Activated CD8-positive, alpha-beta memory T cell treated with anti-CD3 and anti-CD28 coated beads for 1 hour (primary cell): ENCODE data around the gene AQP1.

Source experiments
- DNase-seq, 2 donors: peaks; one replicate each; pipeline ENCODE4 v3.0.0-alpha.2; 2020; ENCODE audit warnings: low read depth in 1 of 2; ENCODE audit errors: extremely low read depth in 1 of 2

Gene AQP1

DNA sequence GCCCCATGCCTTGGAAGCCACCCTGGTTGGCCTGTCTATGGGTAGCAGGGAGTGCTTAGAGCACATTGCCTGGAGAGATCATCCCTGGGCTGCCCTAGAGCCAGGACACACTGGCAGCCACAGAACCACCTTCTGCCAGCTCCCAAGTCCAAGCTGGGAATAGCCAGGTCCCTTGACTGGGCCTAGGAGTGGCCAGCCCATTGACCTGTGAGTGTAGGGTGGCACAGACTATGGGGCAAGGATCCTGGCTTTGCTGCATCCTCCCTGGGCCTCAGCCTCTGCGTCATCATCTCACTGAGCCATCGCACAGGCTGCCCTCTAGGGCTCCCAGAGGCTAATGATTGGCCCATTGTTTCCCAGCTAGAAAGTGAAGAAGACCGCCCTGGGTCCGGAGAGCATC lies 7.0 kb downstream of the AQP1 start:
- DNase-seq, result no peak

DNA sequence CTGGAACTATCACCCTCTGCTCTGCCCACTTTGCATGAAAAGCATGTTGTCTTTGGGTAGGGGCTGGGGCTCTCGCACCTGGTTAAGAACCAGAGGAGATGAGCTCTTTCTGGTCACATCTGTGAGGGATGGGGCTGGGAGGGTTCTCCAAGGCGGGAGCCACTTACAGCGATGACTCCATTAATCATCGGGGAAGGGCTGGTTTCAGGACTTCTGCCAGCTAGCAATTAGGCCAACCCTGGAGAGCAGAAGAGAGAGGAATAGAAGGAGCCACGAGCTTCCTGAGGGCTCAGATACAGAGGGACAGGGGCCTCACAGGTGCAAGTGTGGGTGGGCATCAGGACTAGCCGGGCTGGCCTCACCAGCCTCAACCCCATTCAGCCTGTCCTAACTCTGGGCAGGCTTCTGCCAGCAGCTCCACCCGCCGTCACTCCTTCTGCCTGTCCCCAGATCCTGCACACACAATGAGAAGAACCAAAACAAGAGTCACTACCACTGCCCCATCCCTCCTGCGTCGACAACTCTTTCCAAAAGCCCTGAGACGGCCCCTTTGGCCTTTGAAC lies 8.4 kb downstream of the AQP1 start:
- DNase-seq, result no peak

DNA sequence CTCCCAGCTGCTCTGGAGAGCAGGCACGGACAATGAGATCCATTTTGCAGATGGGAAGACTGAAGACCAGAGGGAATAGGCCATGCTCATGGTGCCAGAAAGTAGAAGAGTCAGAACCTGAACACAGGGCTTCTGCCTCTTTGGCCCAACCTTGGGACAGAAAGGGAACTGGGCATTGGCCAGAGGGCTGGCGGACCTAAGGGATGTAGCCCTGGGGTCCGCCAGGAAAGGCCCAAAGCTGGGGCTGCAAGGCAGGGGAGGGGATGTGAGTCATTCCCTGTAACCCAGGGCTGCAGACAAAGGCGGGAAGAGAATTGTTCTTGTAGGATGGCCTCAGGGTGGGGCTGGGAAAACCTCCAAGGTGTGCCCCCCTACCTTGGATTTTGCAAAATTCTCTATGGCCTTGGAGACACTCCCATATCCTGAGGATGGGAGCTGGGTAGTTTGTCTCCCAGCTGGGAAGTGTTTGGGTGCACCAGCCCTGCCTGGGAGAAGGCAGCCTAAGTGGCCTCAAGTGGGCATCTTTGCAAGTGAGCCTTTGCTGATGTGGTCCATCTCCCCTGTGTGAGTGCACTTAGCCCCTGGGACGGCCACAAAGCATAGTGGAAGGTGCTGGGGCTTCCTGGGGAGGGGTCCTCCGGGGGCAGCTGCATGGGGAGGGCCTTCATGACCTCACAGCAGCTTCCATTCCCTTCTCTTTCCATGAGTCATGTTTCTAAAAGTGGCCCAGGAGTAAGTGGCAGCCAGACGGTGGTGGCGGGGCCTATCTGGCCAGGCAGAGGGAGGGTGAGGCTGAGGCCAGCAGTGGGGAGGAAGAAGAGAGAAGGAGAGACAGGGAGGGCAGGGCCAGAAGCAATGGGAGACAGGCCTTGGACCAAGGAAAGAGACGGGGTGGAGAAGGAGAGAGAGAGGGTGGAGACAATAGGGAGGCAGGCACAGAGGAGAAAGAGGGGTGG lies 9.2 kb downstream of the AQP1 start:
- no peak for DNase-seq

DNA sequence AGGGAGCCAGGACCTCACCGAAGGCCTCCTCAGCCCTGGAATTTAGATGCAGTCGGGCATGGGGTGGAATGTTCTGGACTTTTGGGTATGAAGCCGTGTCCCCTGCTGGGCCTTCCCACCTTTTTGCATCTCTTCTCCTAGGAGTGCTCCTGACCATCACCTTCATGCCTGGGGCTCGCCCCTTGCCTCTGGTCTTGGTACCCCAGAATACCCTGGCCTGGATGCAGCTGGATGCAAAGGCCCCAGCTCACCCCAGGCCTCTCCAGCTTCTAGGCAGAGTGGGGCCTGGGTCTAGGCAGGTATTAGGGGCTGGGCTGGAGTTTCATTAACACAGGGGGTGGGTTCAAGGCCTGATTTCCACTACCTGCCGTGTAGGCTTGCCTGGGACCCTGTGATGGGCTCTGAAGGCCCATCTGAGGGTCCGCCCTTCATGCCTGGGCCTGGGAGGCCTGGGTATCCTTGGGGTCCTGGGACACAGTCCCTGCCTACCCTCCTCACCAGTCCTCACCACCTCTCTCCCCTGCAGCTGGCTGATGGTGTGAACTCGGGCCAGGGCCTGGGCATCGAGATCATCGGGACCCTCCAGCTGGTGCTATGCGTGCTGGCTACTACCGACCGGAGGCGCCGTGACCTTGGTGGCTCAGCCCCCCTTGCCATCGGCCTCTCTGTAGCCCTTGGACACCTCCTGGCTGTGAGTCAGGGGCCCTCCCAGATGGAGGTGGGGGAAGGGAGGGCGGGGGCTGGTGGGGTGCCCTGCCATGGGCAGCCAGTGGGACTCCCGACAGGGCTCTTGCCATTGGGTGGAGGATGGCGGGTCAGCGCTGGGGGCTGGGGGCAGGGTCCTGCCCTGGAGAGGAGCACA lies 10.1 kb downstream of the AQP1 start:
- DNase-seq, result no peak

DNA sequence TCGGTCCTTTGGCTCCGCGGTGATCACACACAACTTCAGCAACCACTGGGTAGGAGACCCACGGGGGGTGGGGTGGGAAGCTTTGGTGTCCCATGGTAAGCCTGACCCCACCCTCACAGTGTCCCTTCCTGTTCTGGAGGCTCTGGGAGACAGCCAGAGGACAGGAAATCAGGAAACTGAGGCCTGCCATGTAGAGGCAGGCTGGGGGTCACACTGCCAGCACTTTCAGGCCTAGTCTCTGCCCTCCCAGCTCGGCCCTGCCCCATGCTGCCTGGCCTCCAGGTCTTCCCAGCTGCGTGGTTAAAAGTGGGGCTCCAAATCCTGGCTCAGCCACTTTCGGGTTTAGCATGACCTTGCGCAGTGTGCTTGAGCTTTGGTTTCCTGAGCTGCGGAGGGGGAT lies 10.9 kb downstream of the AQP1 start:
- DNase-seq, result no peak

DNA sequence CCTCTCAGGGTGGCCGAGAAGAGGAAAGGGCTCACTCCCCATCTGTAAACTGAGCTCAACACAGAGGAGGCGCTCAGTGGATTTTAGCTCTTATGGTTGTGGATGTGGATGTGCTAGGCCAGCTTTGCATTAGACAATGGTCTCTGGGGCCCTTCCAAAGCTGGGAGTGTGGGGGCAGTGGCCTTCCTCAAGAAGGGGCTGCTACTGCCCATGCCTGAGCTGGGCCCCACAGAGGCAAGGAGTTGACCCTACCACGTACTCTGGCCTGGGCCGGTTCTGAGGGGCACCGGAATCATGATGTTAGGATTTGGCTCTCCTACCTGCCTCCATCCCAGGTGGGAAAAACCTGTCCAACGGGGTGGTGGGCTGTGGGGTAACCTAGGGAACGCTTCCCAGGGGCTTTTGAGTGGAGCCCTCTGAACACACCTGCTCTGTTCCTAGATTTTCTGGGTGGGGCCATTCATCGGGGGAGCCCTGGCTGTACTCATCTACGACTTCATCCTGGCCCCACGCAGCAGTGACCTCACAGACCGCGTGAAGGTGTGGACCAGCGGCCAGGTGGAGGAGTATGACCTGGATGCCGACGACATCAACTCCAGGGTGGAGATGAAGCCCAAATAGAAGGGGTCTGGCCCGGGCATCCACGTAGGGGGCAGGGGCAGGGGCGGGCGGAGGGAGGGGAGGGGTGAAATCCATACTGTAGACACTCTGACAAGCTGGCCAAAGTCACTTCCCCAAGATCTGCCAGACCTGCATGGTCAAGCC lies 11.5 kb downstream of the AQP1 start:
- no peak for DNase-seq

DNA sequence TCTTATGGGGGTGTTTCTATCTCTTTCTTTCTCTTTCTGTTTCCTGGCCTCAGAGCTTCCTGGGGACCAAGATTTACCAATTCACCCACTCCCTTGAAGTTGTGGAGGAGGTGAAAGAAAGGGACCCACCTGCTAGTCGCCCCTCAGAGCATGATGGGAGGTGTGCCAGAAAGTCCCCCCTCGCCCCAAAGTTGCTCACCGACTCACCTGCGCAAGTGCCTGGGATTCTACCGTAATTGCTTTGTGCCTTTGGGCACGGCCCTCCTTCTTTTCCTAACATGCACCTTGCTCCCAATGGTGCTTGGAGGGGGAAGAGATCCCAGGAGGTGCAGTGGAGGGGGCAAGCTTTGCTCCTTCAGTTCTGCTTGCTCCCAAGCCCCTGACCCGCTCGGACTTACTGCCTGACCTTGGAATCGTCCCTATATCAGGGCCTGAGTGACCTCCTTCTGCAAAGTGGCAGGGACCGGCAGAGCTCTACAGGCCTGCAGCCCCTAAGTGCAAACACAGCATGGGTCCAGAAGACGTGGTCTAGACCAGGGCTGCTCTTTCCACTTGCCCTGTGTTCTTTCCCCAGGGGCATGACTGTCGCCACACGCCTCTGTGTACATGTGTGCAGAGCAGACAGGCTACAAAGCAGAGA lies 12.2 kb downstream of the AQP1 start:
- DNase-seq, result no peak

DNA sequence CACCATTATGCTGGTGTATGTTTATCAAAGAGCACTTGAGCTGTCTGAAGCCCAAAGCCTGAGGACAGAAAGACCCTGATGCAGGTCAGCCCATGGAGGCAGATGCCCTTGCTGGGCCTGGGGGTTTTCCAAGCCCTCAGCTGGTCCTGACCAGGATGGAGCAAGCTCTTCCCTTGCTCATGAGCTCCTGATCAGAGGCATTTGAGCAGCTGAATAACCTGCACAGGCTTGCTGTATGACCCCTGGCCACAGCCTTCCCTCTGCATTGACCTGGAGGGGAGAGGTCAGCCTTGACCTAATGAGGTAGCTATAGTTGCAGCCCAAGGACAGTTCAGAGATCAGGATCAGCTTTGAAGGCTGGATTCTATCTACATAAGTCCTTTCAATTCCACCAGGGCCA lies 13.0 kb downstream of the AQP1 start:
- DNase-seq, result no peak

DNA sequence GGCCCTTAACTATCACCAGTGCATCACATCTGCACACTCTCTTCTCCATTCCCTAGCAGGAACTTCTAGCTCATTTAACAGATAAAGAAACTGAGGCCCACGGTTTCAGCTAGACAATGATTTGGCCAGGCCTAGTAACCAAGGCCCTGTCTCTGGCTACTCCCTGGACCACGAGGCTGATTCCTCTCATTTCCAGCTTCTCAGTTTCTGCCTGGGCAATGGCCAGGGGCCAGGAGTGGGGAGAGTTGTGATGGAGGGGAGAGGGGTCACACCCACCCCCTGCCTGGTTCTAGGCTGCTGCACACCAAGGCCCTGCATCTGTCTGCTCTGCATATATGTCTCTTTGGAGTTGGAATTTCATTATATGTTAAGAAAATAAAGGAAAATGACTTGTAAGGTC lies 13.5 kb downstream of the AQP1 start:
- DNase-seq, result no peak

DNA sequence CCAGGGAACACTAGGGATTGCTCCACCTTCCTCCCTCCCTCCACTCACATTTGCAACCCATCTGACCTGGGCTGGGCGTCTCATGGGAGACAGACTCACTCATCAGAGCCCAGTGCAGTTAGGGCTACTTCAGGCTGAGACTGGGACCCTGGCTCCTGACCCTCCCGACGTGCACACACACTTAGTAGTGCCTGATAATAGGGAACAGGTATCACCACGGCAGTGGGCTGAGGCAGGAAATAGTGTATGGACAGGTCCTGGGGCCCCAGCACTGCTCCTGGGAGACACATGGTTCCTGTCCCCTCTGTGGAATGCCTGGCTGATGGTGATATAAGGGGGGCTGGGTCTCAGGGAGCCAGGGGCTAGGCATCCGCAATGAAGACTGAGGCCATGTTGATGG lies 14.3 kb downstream of the AQP1 start:
- DNase-seq, result no peak

DNA sequence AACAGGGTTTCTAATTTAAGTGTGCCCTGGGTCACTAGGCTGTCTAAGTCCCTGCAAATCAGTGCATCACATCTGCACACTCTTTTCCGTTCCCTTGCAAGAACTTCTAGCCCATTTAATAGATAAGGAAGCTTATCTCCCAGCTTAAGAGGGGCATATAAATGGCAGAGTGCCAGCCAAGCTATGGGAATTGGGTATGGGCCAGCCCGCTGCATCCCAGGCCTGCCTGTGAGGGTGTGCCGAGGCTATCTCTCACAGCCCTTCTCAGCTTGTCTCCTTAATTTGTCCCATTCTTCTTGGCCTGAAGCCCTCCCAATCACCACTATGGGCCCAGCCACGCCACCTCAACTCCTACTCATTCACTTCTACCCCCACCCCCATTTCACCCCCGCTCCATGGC lies 14.7 kb downstream of the AQP1 start:
- DNase-seq, result no peak

DNA sequence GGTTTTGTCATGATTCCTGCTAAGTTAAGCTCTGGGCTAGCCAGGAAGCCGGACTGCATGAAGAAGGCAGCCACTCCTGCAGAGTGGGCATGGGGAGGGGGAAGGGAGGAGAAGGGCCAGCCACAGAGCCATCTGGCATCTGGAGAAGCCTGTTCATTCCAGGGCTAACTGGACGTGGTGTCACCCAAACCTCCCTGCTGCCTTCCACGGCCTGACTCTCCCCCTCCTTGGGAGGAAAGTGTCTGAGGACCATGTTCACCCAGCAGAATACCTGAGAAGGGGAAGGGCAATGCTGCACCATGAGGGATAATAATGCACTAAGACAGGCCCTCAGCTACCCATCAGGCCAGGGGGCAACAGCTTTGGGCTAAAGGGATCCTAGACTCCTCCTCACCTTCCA lies 15.4 kb downstream of the AQP1 start:
- no peak for DNase-seq

DNA sequence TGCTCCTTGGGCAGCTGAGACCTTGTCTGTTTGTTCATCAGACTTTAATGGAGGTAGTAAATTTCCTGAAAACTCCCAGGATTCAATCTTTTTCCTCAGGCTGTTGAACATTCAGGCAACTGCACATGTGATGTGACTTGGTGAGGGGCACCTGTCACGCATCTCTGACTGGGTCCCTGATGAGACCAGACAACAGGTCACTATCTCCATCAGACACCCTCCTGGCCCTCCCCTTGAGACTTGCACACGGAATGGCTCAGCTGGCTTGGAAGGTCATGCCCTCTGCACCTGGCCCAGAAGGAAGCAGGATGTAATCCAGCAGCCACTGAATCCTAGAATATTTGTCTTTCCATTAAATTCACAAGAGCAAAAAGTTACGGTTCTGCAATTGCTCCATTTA lies 15.9 kb downstream of the AQP1 start:
- DNase-seq, result no peak

DNA sequence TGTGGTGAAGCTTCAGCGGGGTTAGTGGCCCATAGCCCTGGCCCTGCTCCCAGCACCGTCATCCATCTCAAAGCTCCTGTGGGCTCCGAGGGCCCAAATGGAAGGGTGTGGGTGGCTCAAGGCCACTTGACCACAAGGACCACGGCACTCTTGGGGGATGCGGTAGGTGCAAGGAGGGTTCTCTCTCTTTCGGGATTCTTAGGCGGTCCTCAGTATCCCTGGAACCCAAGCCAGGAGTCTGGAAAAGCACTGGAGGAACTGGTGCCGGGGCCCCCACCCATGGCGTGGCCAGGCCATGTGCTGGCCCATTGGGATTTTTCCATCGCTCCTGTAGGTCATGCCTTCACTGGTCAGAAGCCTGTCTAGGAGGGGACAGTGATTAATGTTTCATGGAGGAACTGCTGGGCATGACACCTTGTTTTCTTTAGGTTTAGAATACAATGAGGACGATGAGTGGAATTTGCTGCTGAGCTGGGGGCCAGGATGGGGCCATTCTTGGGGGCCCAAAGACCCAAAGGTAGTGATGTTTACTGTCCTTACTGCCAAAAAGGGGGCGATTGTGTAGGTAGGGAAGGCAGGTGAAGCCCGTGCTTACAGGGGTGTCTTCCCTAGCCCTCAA lies 16.7 kb downstream of the AQP1 start:
- no peak for DNase-seq

DNA sequence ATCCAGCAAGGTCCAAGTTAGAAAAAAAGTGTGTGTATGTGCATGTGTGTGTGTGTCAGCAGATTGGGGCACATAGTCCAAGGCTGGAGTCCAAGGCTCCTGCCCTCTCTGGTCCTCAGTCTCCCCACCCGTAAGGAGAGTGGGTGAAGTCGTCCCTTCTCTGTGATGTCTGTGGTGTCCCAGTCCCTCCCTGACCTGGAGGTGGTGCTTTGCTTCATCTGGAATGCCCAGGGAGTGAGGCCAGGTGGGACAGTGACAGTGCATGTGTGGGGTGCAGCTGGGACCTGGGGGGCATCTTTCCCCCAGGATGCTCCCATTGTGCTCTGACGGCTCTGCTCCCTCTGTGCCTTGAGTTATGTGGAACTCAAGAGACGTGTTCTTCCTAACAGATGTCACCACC lies 18.0 kb downstream of the AQP1 start:
- DNase-seq, result no peak

DNA sequence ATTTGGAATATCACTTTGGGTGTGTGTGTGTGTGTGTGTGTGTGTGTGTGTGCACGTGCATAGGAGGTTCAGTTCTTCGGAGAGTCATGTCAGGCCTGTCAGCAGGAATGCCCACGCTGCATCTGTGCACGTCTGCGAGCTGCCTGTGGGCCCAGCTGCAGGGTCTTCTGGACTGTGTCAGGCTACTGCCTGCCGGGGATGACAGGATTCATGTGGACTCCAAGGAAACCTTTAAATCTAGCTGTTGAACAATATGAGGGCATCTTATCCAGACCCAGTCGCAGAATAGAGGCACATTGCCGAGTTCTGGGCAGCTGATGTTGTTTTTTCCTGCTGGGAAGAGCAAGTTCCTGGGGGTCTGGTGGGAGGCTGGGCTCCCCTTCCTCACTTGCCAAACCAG lies 19.0 kb downstream of the AQP1 start:
- no peak for DNase-seq

DNA sequence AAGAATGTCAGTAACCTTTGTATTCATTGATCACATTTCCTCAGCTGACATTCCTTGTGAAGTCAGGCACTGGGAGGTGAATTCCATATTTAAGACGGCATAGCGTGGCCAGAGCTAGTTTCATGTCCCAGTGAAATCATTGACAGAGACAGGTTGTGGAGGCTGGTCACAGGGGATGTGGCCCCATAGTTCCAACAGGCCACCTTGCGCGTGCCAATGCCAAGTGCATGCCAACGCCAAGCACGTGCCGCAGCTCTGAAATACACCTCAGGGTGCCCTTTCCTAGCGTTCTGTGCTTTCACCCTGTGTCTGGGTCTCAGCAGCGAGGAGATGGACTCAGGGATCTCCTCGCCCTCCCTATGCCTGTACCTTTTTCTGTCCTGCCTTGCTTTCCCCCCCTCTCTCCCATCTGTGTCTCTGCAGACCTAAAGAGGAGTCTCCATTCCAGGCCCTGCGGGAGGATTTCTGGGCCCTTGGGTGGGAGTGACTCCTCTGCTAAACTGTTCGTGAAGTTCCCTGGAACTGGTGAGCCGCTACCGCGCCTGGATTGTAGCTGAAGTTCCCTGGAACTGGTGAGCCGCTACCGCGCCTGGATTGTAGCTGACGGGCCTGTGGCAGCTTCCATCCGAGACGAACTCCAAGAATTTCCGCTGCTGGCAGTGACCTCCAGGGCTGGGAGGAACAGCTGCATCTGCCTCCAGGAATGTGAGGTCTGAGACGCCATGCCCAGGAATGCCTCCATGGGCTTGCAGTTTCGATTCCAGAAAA lies 19.7 kb downstream of the AQP1 start:
- DNase-seq, result no peak

DNA sequence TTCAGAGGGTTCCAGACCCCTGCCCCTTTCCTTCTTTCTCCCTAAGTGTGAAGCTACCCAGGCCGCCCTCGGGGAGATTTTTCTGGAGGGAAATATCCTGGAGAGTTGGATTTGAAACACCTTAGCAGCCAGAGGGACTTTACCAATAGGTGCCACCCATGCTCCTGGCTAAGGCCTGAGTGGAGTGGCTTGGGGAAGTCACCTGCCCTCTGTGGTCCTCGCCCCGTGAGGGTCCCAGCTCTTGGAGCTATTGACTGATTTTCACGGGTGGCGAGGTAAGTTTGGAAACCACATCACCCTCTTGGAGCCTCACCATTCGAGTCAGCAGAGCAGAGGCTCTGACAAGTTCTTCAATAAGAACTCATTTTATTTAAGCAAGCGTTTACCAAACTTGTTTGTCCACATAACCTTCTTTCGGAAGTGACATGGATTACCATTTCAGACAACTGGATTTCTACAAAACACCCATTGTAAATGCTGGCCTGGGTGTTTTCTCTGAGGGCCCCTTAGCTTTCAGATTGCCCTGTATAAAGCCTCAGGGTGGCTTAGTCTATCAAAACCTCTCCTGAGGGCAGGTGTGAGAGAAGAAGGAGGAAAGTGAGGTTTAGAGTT lies 20.4 kb downstream of the AQP1 start:
- DNase-seq, result no peak

DNA sequence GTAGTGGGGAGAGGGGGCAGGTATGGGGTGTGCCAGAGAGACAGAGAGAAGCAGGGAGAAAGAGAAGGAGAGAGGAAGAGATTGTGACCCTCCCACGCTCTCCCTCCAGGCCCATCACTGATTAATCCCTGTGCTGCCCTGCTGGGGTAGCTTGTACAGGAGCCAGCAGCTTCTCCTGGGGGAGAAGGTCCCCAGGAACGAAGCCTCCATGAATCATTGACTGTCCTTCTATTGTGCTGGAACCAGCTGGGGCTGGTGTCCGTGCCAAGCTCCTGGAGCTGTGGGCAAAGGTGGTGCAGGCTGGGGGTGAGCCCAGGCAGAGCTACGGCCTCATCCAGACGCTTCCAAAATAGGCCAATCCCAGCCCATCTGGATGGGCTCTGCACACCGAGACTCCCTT lies 20.9 kb downstream of the AQP1 start:
- no peak for DNase-seq
